ENCODE results near the gene CDK6. TPM values are rescaled to one million over a fixed set of nuclear protein-coding genes. Genes with fewer than 3 reads are reported as not detected.
A peak's percentile ranks its signal among the peaks of the same experiment; 100 is the strongest.
"Not testable (repeated sequence)": the region's sequence is repeated elsewhere in the genome, so short reads cannot be mapped to it uniquely, and the experiment has no call there.

Gene CDK6
- 49.2 and 59.7 TPM in 2 replicates for total RNA-seq (2014; rRNA removed; shearing (Covaris generic))

DNA sequence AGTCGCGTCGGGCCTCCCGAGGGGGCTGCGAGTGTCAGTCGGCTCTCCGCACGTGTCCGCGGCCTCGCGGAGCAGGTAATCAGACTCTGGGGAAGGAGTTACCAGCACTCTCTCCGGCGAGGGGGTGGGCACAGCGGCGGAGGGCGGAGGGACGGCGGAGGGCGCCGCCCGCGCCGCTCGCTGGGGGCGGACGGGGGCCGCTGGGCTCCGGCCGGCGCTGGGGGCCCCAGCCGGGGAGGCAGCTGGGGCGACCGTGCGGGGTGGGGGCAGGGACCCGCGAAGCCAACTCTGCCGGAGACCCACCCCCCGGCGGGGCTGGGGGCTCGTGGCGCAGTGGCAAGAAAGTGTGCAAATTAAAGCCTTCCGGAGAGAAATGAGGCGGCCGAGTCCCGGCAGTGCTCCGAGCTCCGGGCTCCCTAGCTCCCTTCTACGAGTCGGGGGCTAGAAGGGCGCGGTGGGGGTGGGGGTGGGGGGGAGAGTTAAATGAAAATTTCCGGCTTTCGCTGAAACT, at the start of gene CDK6:
TSS of gene CDK6 (minus strand) at position 85 of the 511 bp plus-strand sequence. CDS start 3,250 bp downstream, outside the sequence.
- peak; percentile 70 for DNase-seq (ENCODE audit: low spot score)

DNA sequence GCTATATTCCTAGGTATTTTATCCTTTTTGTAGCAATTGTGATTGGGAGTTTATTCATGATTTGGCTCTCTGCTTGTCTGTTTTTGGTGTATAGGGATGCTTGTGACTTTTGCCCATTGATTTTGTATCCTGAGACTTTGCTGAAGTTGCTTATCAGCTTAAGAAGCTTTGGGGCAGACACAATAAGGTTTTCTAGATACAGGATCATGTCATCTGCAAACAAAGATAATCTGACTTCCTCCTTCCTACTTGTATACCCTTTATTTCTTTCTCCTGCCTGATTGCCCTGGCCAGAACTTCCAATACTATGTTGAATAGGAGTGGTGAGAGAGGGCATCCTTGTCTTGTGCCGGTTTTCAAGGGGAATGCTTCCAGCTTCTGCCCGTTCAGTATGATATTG, 49.7 kb upstream of the CDK6 start:
- DNase-seq (ENCODE audit: low spot score): not testable (repeated sequence)

DNA sequence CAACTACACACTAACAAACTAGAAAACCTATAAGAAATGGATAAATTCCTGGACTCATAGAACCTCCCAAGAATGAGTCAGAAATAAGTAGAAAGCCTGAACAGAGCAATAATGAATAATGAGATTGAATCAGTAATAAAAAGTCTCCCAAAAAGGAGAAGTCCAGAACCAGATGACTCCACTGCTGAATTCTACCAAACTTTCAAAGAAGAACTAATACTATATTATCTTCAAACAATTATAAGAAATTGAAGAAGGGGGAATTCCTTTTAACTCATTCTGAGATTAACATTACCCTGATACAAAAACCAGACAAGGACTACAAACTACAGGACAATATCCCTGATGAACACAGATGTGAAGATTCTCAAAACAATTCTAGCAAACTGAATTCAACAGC, 47.8 kb upstream of the CDK6 start:
- DNase-seq (ENCODE audit: low spot score): no peak

DNA sequence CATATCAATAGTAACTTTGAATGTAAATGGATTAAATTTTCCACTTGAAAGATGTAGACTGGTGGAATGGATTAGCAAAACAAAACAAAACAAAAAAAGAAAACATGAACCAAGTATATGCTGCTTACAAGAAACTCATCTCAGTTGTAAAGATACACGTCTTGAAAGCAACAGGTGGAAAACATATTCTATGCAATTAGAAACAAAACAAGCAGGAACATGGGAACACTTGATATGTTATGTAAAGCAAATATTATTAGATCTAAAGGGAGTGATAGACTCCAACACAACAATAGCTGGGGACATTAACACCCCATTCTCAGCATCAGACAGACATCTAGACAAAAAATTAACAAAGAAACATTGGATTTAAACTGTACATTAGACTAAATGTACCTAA, 46.4 kb upstream of the CDK6 start:
- DNase-seq (ENCODE audit: low spot score): no peak

DNA sequence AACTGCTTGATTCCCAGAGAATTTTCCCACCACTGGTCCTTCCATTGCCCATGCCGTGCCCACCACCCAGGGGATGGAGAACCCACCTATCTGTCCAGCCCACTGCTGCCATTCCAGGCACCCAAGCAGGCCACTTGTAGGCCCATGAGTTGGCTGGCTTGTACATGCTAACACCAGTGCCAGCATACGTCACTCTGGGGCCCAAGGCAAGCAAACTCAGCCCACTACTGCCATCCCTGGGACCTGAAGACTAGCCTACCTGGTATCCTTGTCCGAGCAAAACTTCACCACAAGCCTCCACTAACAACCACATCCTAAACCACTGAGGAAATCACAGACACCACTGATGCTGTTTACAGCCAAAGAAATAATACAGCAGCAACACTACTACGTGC, 44.7 kb upstream of the CDK6 start:
- no peak for DNase-seq (ENCODE audit: low spot score)

DNA sequence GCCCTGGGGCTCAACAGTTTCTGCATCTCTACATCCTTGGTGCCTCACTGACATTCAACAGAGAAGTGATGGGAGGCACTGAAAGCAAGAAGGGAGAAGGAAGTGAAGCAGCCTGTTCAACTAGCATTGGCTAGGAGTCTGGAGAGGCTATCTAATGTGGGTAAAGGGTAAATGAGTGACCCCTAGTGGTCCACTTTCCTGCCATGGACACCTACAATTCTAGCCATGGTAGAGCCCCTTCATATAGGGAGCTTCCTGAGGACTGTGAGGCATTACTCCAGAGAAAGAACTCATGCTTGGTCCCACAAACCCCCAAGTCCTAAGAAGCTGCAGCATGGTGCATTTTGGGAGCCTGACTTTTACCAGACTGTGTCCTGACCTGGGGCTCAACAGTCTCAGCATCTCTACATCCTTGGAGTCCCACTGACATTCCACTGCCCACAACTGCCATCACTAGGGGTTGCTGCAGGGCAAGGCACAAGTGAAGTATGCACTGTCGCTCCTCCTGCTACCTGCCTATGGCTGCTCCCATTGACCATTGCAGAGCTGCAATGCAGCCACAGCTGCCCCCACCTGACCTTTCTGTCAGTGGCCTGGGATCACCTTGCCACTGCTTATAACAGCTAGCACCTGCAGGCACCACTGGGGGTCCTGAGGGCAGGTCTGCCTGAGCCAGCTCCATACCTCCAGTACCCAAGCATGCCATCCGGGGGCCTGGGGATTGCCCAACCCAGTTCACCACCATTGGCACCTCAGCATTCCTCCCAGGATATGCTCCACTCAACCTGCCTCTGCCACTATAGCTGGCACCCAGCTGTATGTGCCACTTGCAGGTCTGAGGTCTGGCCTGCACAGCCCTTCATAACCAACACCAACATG, 44.1 kb upstream of the CDK6 start:
- DNase-seq (ENCODE audit: low spot score): no peak

DNA sequence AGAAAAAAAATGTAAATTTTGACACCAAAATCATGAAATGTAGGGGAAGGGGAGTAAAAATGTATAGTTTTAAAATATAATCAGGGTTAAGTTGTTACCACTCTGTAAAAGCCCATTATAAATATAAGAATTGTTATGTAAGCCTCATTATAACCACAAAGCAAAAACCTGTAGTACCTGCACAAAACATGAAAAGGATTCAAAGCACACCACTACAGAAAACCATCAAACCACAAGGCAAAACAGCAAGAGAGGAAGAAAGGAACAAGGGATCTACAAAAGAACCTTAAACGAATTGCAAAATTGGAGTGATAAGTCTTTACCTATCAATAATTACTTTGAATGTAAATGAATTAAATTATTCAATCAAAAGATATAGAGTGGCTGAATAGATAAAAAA, 41.0 kb upstream of the CDK6 start:
- DNase-seq (ENCODE audit: low spot score): no peak

DNA sequence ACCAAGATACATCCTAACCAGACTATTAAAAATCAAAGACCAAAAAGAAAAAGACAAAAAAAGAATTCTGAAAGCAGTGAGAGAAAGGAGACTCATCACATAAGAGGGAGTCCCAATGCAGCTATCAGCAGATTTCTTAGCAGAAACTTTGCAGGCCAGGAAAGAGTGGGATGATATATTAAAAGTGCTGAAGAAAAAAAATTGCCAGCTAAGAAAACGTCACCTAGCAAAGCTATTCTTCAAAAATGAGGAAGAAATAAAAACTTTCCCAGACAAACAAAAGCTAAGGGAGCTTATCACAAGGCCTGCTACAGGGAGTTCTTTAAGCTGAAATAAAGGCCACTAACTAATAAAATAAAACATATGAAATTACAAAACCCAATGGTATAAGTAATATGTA, 40.5 kb upstream of the CDK6 start:
- no peak for DNase-seq (ENCODE audit: low spot score)

DNA sequence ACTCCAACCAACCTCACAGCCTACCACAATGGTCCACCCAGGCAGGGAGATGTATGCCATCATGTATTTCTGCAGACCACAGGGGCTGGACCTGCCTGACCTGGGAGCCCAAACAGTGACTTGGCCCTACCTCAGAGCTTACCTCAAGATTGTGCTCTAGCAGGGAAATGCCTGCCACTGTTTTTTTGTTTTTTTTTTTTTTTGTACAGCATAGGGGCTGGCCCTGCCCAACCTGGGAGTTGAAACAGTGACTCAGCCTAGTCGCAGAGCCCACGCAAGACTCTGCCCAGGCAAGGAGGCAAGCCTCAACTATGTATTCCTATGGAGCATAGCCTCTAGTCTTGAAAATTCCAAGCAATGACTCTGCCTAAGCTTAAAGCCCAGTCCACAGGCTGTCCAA, 39.3 kb upstream of the CDK6 start:
- peak; percentile 34 for DNase-seq (ENCODE audit: low spot score)

DNA sequence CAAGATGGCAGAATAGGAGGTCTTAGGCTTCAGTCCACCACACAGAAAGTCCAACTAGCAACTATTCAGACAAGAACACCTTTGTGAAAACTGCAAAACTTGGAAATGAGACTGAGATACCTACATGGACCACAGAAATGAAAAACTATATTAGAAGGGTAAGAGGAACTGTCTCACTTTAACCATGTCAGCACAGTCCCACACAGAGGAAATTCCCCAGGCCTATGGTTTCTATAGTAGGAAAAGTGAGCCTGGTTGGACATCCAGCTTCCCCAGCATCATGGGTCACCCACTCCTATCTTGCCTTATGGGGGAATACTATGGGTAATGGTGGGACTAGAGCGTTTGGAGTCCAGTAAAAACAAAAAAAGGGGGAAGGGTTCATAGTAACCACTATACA, 38.8 kb upstream of the CDK6 start:
- DNase-seq (ENCODE audit: low spot score): no peak

DNA sequence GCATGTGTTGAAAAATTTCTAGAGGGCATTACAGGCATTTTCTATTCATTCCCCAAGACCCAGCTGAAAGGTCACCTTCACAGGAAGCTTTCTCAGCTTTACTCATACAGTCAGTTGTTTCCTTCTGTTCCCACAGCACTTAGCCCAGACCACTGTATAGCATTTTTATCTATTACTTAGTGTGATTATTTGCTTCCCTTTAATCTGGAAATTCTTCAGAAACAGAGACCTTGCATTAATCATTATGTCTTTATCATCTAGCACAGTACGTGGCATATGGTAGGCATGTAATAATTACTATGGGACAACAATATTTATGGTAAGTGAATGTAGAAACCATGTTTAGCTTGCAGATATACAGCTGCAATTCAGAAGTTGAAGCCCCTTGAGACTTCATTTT, 38.2 kb upstream of the CDK6 start:
- DNase-seq (ENCODE audit: low spot score): no peak

DNA sequence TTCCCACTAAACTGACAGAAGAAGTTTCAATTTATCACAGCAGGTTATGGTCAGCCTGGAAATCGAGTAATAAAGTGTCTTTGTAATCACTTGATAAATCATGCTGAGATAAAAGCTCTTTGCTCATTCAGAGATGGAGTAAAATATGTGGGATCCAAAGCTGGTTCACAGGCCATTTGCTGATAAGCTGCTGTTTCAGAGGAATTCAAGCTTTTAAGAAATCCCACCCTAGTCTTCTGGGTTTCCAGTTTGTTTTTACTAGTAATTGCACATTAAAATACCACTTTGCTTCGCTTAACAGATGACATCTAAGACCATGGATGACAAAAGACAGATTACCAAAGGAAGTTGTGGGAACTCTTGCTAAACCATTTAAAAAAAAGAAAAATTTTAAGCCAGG, 37.4 kb upstream of the CDK6 start:
- no peak for DNase-seq (ENCODE audit: low spot score)

DNA sequence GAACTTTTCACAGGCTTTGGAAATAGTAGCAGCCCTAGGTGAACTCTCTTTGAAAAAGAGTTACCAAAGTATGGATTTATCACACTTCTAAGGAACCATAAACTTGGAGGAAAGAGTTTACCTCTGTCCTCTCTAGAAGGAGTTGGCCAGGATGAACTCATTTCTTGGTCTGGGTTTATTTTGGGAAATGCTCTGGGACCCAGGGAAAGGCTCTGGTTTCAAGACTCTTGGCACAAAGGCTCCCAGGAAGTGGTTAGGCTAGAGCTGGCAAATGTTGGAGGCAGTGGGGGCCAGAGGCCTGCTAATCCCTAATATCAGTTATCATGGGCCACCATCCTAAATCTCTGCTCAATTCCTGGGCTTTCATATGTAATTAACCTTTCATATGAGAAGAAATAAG, 36.3 kb upstream of the CDK6 start:
- peak; percentile 52 for DNase-seq (ENCODE audit: low spot score)

DNA sequence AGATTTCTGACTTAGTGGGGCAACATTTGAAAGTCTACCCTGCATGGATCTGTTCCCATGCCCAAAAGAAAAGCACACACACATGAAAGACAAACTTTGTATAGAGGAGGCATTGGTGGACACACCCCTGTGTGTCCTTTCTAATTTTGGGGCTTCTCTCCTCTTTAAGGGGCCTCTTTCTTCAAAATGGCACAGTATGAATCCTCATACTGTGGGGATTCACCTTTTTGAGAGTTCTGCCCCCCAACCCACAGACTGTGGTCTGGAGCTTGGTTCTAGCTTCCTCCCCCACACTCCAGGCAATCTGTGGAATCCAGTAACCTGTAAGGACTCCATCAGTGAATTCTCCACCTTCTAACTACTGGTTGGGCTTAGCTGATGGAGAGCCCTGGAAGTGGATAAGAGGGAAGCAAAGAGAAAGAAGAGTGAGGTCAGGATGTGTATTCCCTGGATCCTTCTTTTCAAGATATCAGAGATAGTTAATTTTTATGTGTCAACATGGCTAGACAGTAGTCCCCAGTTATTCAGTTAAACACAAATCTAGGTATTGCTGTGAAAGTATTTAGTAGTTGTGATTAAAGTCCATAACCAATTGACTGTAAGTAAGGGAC, 32.4 kb upstream of the CDK6 start:
- DNase-seq (ENCODE audit: low spot score): no peak

DNA sequence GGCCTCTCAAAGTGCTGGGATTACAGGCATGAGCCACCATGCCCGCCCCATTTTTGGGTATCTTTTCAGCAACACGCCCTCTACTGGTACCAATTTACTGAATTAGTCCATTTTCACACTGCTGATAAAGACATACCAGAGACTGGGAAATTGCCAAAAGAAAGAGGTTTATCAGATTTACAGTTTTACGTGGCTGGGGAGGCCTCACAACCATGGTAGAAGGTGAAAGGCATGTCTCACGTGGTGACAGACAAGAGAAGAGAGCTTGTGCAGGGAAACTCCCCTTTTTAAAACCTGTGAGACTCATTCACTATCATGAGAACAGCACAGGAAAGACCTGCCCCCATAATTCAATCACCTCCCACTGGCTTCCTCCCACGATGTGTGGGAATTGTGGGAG, 27.8 kb upstream of the CDK6 start:
- DNase-seq (ENCODE audit: low spot score): not testable (repeated sequence)

DNA sequence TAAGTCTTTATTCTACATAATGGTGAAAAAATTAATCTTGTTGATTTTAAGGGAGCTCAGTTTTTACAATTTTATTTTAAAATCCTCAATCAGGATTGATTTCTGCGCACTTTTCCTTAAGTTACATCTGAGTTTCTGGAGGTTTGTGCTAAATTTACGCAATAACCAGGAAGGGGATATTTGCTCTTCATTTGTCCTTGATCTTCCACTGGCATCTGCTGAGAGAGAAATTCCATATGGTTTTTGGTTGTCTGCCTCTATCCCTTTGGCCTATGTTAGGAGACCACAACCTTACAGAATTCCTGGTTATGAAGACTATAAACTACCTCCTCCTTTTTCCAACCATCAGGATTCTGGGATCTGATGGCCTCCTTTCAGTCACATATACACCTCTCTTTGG, 20.1 kb upstream of the CDK6 start:
- no peak for DNase-seq (ENCODE audit: low spot score)

DNA sequence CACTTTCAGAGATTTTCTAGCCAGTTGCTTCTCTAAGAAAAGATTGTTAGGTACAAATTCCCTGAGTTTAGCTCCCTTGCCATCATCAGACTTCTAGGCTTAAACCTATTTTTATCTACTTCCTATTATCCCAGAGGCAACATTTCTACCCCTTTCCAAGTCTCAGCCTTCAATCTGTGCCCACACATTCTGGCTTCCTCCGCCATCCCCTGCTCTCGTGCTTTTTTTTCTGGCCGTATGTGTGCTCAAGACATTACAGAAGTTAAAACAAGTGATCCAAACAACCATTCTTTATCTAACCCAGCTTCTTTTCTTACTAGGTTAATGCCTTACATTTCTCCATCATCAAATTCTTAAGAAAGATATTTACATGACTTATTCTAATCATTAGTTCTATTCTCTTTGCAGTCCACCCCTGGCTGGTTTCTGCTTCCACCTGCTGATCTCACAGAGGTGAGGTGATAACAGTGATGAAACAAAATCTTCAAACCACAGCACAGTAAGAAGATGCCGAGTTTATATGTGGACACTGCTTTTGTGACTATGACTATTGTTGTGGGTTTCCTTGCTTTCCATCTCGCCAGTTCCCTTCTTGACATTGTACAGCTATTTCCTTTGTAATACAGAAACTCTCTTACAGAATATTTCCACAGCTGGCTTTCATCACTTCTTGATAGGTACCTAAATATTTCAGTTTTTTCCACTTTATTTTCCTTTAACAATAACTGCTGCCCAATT, 18.3 kb upstream of the CDK6 start:
- no peak for DNase-seq (ENCODE audit: low spot score)

DNA sequence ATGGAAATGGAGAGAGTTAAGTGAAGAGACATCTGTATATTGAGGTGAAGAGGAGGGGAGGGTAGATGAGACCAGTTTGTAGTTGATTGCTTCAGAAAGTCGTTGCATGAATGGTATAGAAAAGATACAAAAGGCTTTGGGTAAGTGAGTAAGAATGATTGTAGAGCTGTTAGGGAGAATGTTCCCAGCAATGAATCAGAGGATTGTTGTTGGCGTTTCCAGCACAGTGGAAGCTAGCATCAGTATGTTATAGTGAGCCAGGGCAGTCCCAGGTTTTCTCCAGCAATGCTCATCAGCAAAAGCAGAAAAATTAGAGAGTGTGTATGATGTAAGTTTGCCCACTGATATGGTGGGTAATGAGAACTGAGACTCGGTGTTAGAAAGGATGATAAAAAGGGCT, 15.4 kb upstream of the CDK6 start:
- DNase-seq (ENCODE audit: low spot score): no peak

DNA sequence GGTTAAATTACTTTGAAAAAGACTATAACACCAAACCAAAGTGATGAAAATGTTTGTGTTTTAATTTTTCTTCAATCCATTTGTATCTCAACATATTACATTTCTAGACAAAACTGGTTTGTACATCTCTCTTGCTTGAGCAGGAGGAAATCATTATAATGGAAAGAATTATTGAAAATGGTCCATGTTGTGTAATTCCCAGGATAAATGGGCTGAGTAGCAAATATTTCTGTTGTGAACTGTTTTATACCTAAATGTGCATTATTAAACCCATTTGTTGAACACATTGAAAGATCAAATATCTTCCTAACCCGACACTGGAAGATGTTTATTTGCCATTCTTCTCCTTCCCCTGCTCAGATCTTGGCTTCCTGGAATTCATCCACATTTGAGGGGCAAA, 14.1 kb upstream of the CDK6 start:
- DNase-seq (ENCODE audit: low spot score): no peak

DNA sequence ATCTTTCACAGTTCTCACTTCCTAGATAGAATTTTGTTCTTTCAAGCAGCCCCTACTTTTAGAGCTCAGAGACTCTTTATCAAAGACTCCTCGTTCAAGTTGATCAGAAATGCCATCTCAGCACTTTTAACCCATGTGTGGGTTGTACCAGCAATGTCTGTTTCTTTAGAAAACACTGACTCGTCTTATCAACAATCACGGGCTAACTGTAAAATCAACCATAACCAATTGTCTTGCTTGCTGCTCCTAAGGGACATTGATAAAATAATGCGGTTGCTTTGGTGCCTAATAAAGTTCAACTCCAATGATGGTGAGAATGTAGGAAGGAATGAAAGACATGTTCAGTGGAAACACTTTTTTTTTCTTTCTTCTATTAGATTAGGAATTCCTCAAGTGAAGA, 12.9 kb upstream of the CDK6 start:
- no peak for DNase-seq (ENCODE audit: low spot score)

DNA sequence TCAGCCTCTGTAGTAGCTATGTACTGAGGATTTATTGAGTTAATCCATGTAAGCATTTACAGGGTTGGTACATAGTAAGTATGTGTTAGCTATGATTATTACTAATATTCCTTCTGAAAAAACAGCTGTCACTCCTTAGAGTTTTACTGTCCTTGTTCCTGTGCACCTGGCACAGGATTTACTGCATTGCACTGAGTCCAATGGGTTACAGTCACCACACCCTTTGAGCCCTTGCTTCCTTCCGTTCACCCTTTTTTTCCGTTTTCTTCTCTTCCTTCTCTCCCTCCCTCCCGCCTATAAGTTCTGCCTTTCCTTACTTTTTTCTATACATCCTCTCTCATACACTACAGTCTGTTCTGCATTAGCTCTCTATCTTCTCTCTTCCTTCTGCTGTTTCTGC, 12.5 kb upstream of the CDK6 start:
- DNase-seq (ENCODE audit: low spot score): no peak

DNA sequence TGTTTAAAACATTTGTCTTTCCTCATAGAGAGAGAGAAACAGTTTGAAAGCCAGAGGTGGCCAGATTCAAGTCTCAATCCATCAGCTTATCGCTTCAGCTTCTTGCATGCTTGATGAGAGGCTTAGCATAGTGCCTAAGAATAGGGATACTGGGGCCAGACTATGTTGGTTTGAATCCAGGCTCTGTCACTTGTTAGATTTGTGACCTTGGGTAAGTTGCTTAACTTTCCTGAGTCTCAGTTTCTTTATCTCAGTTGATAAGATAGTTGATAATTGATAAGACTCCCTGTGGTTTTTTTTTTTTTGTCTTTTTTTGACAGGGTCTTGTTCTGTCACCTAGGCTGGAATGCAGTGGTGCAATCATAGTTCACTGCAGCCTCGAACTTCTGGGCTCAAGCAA, 12.1 kb upstream of the CDK6 start:
- no peak for DNase-seq (ENCODE audit: low spot score)

DNA sequence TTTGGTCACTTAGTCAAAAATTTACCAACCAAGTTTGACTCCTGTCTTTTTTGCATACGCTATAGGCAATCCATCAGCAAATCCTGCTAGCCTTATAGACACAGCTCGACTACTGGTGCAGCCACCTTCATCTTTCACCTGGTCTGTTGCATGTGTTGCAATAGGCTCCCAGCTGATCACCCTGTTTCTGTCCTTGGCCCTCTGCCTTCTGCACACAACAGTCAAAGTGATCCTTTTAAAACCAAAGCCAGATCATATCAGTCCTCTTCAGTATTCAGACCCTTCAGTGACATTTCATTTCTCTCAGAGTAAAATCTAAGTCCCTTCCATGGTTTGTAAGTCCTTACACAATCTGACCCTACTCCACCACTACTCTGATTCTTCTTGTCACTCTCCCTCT, 10.9 kb upstream of the CDK6 start:
- DNase-seq (ENCODE audit: low spot score): no peak

Measured in H4 (cell line).